HCT116 (cell line): Measurements from ENCODE around the gene ASPA. TPM values are rescaled to one million over a fixed set of nuclear protein-coding genes. Genes with fewer than 3 reads are reported as not detected.
"Not testable (repeated sequence)": the region's sequence is repeated elsewhere in the genome, so short reads cannot be mapped to it uniquely, and the experiment has no call there.

Experiments used
- ATAC-seq: fragments of 200-7000 bp; cut with Tn5 transposase; 2 replicates; pipeline ENCODE4 v1.9.1; 2020; ENCODE audit warnings: mild to moderate bottlenecking, moderate library complexity
- BruUV-seq: library from RNA; stranded (reverse); fragments of 400-500 nt; replicated peaks from 2 replicates; lab custom pipeline; 2021; lab: Mats Ljungman, UMichigan
- CTCF ChIA-PET: fragments of 300-600 bp; sonication (Branson Sonifier 250); formaldehyde crosslinking; loops from one replicate; lab custom pipeline; 2021; ENCODE audit warnings: antibody characterized with exemption; lab: Charles Lee
- POLR2A ChIA-PET: fragments of 300-600, 350-600 bp; sonication (Branson Sonifier 250); formaldehyde crosslinking; loops from one replicate; lab custom pipeline; 2021; ENCODE audit warnings: antibody characterized with exemption; lab: Charles Lee
- RAD21 ChIA-PET, 2 experiments: fragments of 300-600 bp; sonication (Branson Sonifier 250); formaldehyde crosslinking; loops; one replicate each; lab custom pipeline; 2023; ENCODE audit warnings: low total read pairs in 2 of 2; ENCODE audit not compliant: uncharacterized antibody in 2 of 2, unreplicated experiment in 2 of 2, low non-redundant PET in 1 of 2; lab: Charles Lee
- DNase-seq: peaks from one replicate; pipeline ENCODE4 v3.0.0-alpha.2; 2010; ENCODE audit warnings: low read depth, low spot score
- H2AFZ ChIP-seq: fragments of 200-600 bp; shearing (Covaris generic), sonication (generic); 2 replicates; pipeline ENCODE4 v1.6.1; 2017; ENCODE audit warnings: low read depth, mixed run types, mixed read lengths, antibody characterized with exemption, low read length; ENCODE audit not compliant: poor library complexity, severe bottlenecking
- H3K27ac ChIP-seq: 2 replicates; pipeline ENCODE4 v1.5.1; 2012; ENCODE audit warnings: low read depth, low read length
- H3K27me3 ChIP-seq: fragments of 200-600 bp; sonication (generic); 2 replicates; pipeline ENCODE4 v1.6.1; 2016; ENCODE audit warnings: mixed run types, low read length, mixed read lengths; ENCODE audit not compliant: insufficient read depth
- H3K36me3 ChIP-seq, 2 experiments: fragments of 200-500 bp in 1 of 2; fragments of 200-600 bp in 1 of 2; sonication (Bioruptor generic) in 1 of 2; sonication (generic) in 1 of 2; 2 replicates each; pipeline versions ENCODE4 v1.5.1 to v1.6.1; 2014 to 2016; ENCODE audit warnings: low read length in 2 of 2, inconsistent platforms in 1 of 2, mixed read lengths in 1 of 2, mixed run types in 1 of 2; ENCODE audit not compliant: insufficient read depth in 2 of 2, control insufficient read depth in 1 of 2
- H3K4me1 ChIP-seq, 2 experiments: fragments of 200-600 bp in 1 of 2; sonication (generic) in 1 of 2; 2 replicates each; pipeline versions ENCODE4 v1.5.1 to v1.6.1; 2012 to 2017; ENCODE audit warnings: low read length in 2 of 2, inconsistent platforms in 1 of 2, mild to moderate bottlenecking in 1 of 2, mixed read lengths in 1 of 2, mixed run types in 1 of 2, moderate library complexity in 1 of 2; ENCODE audit not compliant: insufficient read depth in 2 of 2, control insufficient read depth in 1 of 2
- H3K4me2 ChIP-seq: fragments of 200-600 bp; sonication (generic); 2 replicates; pipeline ENCODE4 v1.6.1; 2017; ENCODE audit warnings: mixed run types, low read length, mixed read lengths
- H3K4me3 ChIP-seq, 2 experiments: fragments of 200-600 bp in 1 of 2; sonication (generic) in 1 of 2; replicated peaks in 1 of 2; 2 replicates each; pipeline ENCODE4 v1.5.1; 2011 to 2016; ENCODE audit warnings: low read length in 2 of 2, control low read depth in 1 of 2, low read depth in 1 of 2, mild to moderate bottlenecking in 1 of 2, mixed read lengths in 1 of 2, mixed run types in 1 of 2
- H3K79me2 ChIP-seq: fragments of 200-600 bp; sonication (generic); 2 replicates; pipeline ENCODE4 v1.6.1; 2017; ENCODE audit warnings: mild to moderate bottlenecking, mixed run types, low read length, moderate library complexity, mixed read lengths; ENCODE audit not compliant: insufficient read depth
- H3K9ac ChIP-seq: fragments of 200-600 bp; sonication (generic); 2 replicates; pipeline ENCODE4 v1.6.1; 2016; ENCODE audit warnings: low read length, mixed read lengths
- H3K9me2 ChIP-seq: fragments of 200-600 bp; sonication (generic), shearing (Covaris generic); 2 replicates; pipeline ENCODE4 v1.6.1; 2017; ENCODE audit warnings: mixed run types, mild to moderate bottlenecking, moderate library complexity; ENCODE audit not compliant: insufficient read depth
- H3K9me3 ChIP-seq, 2 experiments: fragments of 200-500 bp in 1 of 2; fragments of 200-600 bp in 1 of 2; sonication (Bioruptor generic) in 1 of 2; sonication (generic) in 1 of 2; 2 replicates each; pipeline ENCODE4 v1.6.1; 2014 to 2017; ENCODE audit warnings: low read length in 2 of 2, mixed read lengths in 2 of 2, inconsistent platforms in 1 of 2, low read depth in 1 of 2, mild to moderate bottlenecking in 1 of 2, mixed run types in 1 of 2, moderate library complexity in 1 of 2; ENCODE audit not compliant: control insufficient read depth in 1 of 2, insufficient read depth in 1 of 2
- H4K20me1 ChIP-seq: fragments of 200-600 bp; sonication (generic), shearing (Covaris generic); 2 replicates; pipeline ENCODE4 v1.6.1; 2017; ENCODE audit warnings: mixed run types, mild to moderate bottlenecking, moderate library complexity; ENCODE audit not compliant: insufficient read depth
- CBX3 ChIP-seq: IDR thresholded peaks from 2 replicates; pipeline ENCODE4 v1.6.1; 2012; ENCODE audit warnings: low read depth
- CEBPB ChIP-seq: IDR thresholded peaks from 2 replicates; pipeline ENCODE4 v1.6.1; 2012; ENCODE audit warnings: low read depth
- ELF1 ChIP-seq: IDR thresholded peaks from 2 replicates; pipeline ENCODE4 v1.6.1; 2012; ENCODE audit warnings: low read depth, borderline replicate concordance
- EZH2 ChIP-seq: fragments of 200-600 bp; sonication (generic); IDR thresholded peaks from 2 replicates; pipeline ENCODE4 v1.6.1; 2017; ENCODE audit warnings: antibody characterized with exemption, mixed run types
- FOSL1 ChIP-seq: IDR thresholded peaks from 2 replicates; pipeline ENCODE4 v1.6.1; 2012; ENCODE audit warnings: low read depth
- JUND ChIP-seq: IDR thresholded peaks from 2 replicates; pipeline ENCODE4 v1.6.1; 2012
- RAD21 ChIP-seq: IDR thresholded peaks from 2 replicates; pipeline ENCODE4 v1.6.1; 2012; ENCODE audit warnings: low read depth, mild to moderate bottlenecking
- SIN3A ChIP-seq: IDR thresholded peaks from 2 replicates; pipeline ENCODE4 v1.6.1; 2012; ENCODE audit warnings: low read depth
- SRF ChIP-seq: IDR thresholded peaks from 2 replicates; pipeline ENCODE4 v1.6.1; 2012; ENCODE audit warnings: low read depth
- TCF7L2 ChIP-seq: IDR thresholded peaks from 2 replicates; pipeline ENCODE4 v1.7.0; 2011; ENCODE audit warnings: borderline replicate concordance, inconsistent platforms; ENCODE audit not compliant: insufficient read depth, insufficient read length; ENCODE audit errors: extremely low read depth
- YY1 ChIP-seq: IDR thresholded peaks from 2 replicates; pipeline ENCODE4 v1.6.1; 2011; ENCODE audit warnings: low read length, low read depth, moderate library complexity, mild to moderate bottlenecking; ENCODE audit not compliant: insufficient replicate concordance; ENCODE audit errors: extremely low read depth
- ZNF274 ChIP-seq: fragments of 200-500 bp; sonication (Bioruptor generic); IDR thresholded peaks from 2 replicates; pipeline ENCODE4 v1.6.1; 2014; ENCODE audit warnings: mild to moderate bottlenecking, low read depth, low read length, inconsistent platforms
- intact Hi-C: fragments of 100-400 bp; cut with micrococcal nuclease; formaldehyde crosslinking; loops from 2 replicates; pipeline ENCODE4 v1.10.0; 2022
- total RNA-seq: library from RNA; stranded (reverse); gene quantifications from one replicate; pipeline ENCODE4 v1.2.1, GENCODE V29; 2021; ENCODE audit not compliant: unreplicated experiment
- TF ChIP-seq, protein P1 (sequence below): IDR thresholded peaks from 2 replicates; pipeline ENCODE4 v1.6.1; 2012
- TF ChIP-seq, protein P2 (sequence below): IDR thresholded peaks from 2 replicates; pipeline ENCODE4 v1.6.1; 2011; ENCODE audit warnings: mild to moderate bottlenecking, low read length, moderate library complexity; ENCODE audit not compliant: insufficient replicate concordance; ENCODE audit errors: extremely low read depth
- TF ChIP-seq, protein P3 (sequence below), 3 experiments: fragments of 200-600 bp in 1 of 3; sonication (generic) in 1 of 3; IDR thresholded peaks in 2 of 3; conservative IDR thresholded peaks in 1 of 3; 2 replicates each; pipeline ENCODE4 v1.5.1; 2012 to 2017; ENCODE audit warnings: low read depth in 2 of 3, low read length in 2 of 3, antibody characterized with exemption in 1 of 3, borderline replicate concordance in 1 of 3, control low read depth in 1 of 3, mild to moderate bottlenecking in 1 of 3, mixed read lengths in 1 of 3, mixed run types in 1 of 3, moderate library complexity in 1 of 3; ENCODE audit not compliant: insufficient read depth in 1 of 3
- TF ChIP-seq, protein P4 (sequence below): IDR thresholded peaks from 2 replicates; pipeline ENCODE4 v1.6.1; 2012

Gene ASPA
- total RNA-seq, 1 experiment from 2014 or later = not detected

DNA sequence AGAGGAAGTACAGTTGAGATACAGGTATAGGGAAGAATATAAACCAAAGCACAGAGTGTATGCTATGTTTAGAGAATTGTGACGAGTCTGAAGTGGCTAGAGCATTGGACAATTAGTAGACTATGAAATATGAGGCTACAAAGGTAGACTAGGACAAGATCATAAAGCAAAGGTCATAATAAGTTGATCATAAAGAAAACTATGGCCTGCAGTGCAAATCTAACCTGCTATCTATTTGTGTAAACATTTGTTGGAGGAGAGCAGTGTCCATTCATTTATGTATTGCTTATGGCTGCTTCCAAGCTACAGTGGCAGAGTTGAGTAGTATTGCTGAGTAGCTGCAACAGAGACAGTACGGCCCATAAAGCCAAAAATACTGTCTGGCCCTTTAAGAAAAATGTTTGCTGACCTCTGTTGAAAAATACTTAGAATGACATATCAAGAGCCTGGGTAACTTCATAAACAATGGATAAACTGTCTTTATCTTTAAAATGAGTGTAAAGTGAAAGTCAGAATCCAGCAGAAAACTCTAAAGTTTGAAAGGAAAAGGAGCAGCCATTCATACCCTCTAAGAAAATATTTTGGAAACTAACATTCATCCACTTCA lies 27.6 kb upstream of the ASPA start:
- TF ChIP-seq, protein P1, sequence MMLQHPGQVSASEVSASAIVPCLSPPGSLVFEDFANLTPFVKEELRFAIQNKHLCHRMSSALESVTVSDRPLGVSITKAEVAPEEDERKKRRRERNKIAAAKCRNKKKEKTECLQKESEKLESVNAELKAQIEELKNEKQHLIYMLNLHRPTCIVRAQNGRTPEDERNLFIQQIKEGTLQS = no peak
- TF ChIP-seq, protein P2, sequence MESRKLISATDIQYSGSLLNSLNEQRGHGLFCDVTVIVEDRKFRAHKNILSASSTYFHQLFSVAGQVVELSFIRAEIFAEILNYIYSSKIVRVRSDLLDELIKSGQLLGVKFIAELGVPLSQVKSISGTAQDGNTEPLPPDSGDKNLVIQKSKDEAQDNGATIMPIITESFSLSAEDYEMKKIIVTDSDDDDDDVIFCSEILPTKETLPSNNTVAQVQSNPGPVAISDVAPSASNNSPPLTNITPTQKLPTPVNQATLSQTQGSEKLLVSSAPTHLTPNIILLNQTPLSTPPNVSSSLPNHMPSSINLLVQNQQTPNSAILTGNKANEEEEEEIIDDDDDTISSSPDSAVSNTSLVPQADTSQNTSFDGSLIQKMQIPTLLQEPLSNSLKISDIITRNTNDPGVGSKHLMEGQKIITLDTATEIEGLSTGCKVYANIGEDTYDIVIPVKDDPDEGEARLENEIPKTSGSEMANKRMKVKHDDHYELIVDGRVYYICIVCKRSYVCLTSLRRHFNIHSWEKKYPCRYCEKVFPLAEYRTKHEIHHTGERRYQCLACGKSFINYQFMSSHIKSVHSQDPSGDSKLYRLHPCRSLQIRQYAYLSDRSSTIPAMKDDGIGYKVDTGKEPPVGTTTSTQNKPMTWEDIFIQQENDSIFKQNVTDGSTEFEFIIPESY = no peak
- TF ChIP-seq, protein P3, sequence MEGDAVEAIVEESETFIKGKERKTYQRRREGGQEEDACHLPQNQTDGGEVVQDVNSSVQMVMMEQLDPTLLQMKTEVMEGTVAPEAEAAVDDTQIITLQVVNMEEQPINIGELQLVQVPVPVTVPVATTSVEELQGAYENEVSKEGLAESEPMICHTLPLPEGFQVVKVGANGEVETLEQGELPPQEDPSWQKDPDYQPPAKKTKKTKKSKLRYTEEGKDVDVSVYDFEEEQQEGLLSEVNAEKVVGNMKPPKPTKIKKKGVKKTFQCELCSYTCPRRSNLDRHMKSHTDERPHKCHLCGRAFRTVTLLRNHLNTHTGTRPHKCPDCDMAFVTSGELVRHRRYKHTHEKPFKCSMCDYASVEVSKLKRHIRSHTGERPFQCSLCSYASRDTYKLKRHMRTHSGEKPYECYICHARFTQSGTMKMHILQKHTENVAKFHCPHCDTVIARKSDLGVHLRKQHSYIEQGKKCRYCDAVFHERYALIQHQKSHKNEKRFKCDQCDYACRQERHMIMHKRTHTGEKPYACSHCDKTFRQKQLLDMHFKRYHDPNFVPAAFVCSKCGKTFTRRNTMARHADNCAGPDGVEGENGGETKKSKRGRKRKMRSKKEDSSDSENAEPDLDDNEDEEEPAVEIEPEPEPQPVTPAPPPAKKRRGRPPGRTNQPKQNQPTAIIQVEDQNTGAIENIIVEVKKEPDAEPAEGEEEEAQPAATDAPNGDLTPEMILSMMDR (IDR thresholded peaks at IDR 0.05 in 2 of 3, conservative IDR thresholded peaks at IDR 0.05 in 1 of 3; ENCODE audit: borderline replicate concordance in 1 of 3, insufficient read depth in 1 of 3, low read depth in 2 of 3, low read length in 2 of 3) = no peak
- no peak for TF ChIP-seq SRF
- TF ChIP-seq RAD21 = no peak; the same call in 1 of the 2 replicates
- no peak for TF ChIP-seq FOSL1
- no peak for TF ChIP-seq YY1
- TF ChIP-seq EZH2 = no peak
- no peak for TF ChIP-seq TCF7L2
- no peak for TF ChIP-seq ZNF274
- TF ChIP-seq, protein P4, sequence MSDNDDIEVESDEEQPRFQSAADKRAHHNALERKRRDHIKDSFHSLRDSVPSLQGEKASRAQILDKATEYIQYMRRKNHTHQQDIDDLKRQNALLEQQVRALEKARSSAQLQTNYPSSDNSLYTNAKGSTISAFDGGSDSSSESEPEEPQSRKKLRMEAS = no peak
- TF ChIP-seq SIN3A = no peak
- TF ChIP-seq ELF1 = no peak
- TF ChIP-seq CEBPB = no peak
- no peak for TF ChIP-seq JUND
- TF ChIP-seq CBX3 = no peak
- no peak overlapping the region for H3K9ac ChIP-seq
- H3K36me3 ChIP-seq = no peaks in the 10 kb centered on the region
- no peaks in the 10 kb centered on the region for H3K9me2 ChIP-seq
- DNase-seq = no peak
- H2AFZ ChIP-seq = peak overlapping the region; percentile 52
- POLR2A ChIA-PET = no interaction called here
- CTCF ChIA-PET = interaction anchor here (1.0 kb wide), 1 partner anchor 400 kb away, joined by 4 read pairs; no protein-coding TSS in a partner anchor
- no peaks in the 10 kb centered on the region for H3K9me3 ChIP-seq
- BruUV-seq = no TSS peak
- no peak overlapping the region for H3K27ac ChIP-seq
- ATAC-seq = peak; percentile 79
- intact Hi-C loops = no loop called here
- H4K20me1 ChIP-seq = no peaks in the 10 kb centered on the region
- no peak overlapping the region for H3K4me3 ChIP-seq
- H3K4me2 ChIP-seq = no peak overlapping the region
- no peaks in the 10 kb centered on the region for H3K4me1 ChIP-seq
- no peaks in the 10 kb centered on the region for H3K79me2 ChIP-seq
- RAD21 ChIA-PET = no interaction called here
- H3K27me3 ChIP-seq = peaks cover 13% of the 10 kb centered on the region; the same call in 1 of the 2 replicates

DNA sequence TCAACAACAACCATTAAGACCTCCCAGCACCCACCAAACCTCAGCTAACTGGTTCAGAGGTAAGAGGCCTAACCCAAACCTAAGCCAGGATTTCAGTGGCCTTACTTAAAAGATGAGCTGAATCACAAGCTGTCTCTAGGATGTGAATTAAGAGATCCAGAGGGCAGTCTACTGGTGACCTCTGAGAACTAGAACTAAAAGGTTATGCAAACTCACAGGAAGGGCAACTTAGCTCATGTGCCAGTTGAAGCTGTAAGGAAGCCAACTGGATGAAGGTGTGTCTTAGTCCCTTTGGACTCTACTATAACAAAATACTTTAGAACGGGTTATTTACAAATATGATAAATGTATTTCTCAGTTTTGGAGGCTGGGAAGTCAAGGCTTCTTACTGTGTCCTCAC lies 9.4 kb upstream of the ASPA start:
- H3K9ac ChIP-seq, H3K79me2 ChIP-seq, ATAC-seq, H4K20me1 ChIP-seq, H3K36me3 ChIP-seq, RAD21 ChIA-PET, DNase-seq, BruUV-seq, CTCF ChIA-PET, H3K9me2 ChIP-seq, POLR2A ChIA-PET, H3K9me3 ChIP-seq, H3K4me2 ChIP-seq, H2AFZ ChIP-seq, H3K27me3 ChIP-seq, H3K4me3 ChIP-seq, intact Hi-C loops, H3K4me1 ChIP-seq, H3K27ac ChIP-seq: not testable (repeated sequence)
